HG03565 (cell line): ENCODE measurements around the gene FGB.
A peak's percentile ranks its signal among the peaks of the same experiment; 100 is the strongest.

ENCODE experiments used
- ATAC-seq: cut with Tn5 transposase; IDR thresholded peaks from one replicate; pipeline ENCODE4 v1.9.1; 2021; ENCODE audit warnings: mild to moderate bottlenecking, moderate library complexity; ENCODE audit not compliant: unreplicated experiment

The FGB gene

GRCh38 chr4:154562697-154563254 lies at the start of gene FGB:
FGB (plus strand) TSS chr4:154563011; CDS start chr4:154563019, 8 bp downstream.
- no peak for ATAC-seq

DNA sequence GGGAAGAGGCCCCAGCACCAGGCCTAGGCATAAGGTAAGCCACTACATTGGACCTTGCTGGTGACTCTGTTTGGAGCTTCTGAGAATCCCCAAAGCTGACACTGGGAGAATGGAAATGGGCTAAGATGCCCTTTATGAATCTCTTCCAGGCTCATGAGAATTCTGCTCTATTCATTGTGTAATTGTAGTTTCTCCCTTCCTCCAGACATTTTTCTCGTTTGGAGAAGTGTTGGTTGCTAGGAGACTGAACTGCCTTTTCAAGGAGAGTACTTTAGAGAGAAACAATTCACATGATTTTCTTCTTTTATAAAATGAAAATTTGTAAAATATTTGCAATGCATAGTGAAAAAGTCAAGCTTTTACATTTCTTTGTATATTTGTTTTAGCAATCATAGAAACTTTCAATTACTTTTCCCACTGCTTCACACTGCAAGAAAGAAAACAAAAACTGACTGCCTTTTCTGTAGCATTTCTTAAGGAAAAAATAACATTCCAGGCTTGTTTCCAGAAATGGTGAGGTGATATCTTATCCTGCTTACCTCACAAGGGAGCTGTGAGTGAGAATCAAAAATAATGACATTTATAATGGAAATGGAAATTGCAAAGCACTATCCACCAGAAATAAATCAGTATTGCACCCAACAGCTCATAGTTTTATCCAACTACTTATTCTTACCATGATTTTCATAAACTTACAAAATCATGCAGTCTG lies 46.3 kb upstream of the FGB start:
- ATAC-seq, result no peak

DNA sequence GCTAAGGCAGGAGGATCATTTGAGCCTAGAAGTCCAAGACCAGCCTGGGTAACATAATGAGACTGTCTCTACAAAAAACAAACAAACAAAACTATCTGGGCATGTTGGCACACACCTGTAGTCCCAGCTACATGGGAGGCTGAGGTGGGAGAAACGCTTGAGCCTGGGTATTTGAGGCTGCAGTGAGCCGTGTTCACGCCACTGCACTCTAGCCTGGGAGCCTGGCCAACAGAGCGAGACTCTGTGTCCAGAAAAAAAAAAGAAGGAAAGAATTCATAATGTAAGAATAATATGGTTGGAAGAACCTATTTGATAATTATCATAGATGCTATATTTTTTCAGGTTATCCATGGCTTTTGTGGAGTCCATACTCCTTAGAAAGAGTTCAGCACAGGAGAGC lies 45.2 kb upstream of the FGB start:
- no peak for ATAC-seq

DNA sequence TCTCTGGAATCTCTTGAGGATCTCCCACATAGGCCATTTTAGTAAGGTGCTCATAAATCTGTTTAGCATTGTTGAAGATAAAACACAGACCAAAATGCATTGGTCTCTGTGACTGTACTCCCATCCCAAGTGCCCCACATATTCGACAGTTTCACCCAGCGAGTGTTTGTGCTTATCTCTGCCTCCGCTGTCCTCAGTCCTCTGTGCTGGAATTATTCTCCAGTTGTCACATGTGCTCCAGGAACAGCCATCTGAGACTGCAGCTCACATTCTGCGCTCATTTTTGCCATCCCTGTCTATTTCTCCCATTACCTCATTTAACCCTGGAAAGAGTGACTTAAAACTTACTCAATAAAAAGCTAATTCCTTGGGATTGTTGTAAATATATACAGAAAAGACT lies 43.6 kb upstream of the FGB start:
- no peak for ATAC-seq

DNA sequence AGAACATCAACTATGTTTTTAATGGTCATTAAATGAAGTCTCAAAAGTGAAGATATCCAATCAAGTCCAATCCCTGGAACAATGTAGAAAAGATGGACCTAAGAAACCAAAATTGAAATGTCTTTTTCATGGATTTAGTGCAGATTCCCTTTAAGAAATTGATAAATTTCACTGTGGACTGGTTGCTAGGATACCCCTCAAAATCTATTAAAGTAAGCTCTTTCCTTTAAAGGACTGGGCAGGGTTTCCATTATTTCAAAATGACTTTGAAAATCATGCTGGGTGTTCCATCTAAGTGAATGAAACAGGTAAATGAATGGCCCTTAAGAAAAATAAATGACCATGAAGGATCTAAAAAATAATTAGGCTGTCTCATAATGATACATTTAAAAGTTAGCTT lies 41.2 kb upstream of the FGB start:
- ATAC-seq, result no peak

- no peak for ATAC-seq
Measured at GRCh38 chr4:154526151-154526550, 36.7 kb upstream of the FGB start.

GRCh38 chr4:154527308-154527707 lies 35.5 kb upstream of the FGB start:
- ATAC-seq, result no peak

- ATAC-seq, result no peak
Measured at GRCh38 chr4:154528869-154529268, 33.9 kb upstream of the FGB start.

GRCh38 chr4:154529728-154530519 lies 32.9 kb upstream of the FGB start:
- ATAC-seq, result no peak

DNA sequence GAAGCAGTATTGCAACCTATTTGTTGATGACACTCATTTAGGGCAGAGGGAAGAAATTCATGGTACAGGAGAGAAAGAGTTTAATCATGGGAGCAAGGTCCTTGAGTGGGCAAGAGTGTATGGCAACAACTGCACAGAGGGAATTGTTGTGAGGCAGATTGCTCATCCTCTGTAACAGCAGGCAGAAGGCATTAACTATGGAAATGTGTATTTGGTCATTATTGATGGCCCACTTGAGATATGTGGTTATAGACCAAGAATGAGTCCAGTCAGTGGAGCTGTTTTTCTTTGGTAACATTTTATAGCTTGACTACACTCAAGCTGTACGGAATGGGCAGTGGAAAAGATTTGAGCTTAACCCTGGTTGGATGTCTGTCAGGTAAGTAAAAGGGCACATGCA lies 28.5 kb upstream of the FGB start:
- ATAC-seq, result no peak

GRCh38 chr4:154542271-154542879 lies 20.4 kb upstream of the FGB start:
- no peak for ATAC-seq

GRCh38 chr4:154545689-154546088 lies 17.1 kb upstream of the FGB start:
- ATAC-seq, result no peak

- ATAC-seq, result peak; percentile 99
Measured at GRCh38 chr4:154549894-154550790, 12.7 kb upstream of the FGB start, which contains the start of gene PLRG1. PLRG1 (minus strand) TSS chr4:154550400; CDS start chr4:154550308, 92 bp downstream.

DNA sequence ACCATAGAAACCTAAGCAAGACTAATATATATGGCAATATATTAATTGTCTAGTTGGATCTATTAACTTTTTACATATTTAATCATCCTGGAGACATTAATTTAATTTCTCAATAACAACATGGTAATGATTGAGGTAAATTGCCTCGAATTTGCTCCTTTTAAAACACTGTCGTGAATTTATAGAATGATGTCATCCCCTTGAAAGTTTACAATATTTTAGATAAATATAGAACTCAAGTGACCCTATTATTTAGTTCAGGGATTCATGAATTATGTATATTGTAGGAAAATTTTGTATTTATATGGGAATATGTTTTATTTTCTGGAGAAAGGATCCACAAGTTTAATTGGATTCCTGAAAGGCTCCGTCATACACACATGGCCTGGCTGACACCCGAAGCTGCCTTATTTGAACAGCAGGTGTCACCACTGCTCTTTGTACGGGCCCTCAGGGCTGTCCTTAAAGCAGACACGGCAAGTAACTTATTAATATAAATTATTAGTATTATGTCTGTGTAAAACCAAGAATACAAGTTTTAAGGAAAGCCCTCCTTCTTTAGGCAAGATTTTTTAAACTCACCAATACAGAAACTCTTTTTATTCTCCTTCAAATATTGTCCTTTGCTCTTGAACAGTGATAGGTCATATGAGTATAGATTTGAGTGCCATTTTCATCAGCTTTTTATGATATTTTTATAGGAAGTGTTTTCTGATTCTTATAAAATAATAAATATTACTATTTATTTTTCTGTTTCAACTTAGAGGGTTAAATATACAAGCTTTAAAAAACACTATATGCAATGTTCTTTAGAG lies 10.7 kb upstream of the FGB start:
- peak; percentile 38 for ATAC-seq

DNA sequence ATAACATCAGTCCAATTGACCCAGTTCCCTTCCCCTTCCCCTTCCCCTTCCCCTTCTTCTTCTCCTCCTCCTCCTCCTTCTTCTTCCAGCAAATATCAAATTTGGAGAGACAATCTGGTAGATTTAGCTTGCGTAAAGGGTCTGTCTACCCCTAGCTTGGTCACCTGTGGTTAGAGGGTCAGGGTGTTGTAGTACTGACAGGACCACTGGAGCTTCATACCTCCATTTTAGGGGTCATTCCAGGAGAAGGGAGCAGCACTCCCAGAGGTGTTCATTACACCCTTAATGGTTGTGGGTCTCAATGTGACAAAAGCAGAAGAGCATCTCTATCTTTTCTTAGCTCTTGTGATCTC lies 3.7 kb upstream of the FGB start:
- ATAC-seq, result peak; percentile 15

GRCh38 chr4:154559494-154560418 lies 3.1 kb upstream of the FGB start:
- ATAC-seq, result peak; percentile 85

GRCh38 chr4:154560419-154560801 lies 2.4 kb upstream of the FGB start:
- no peak for ATAC-seq

DNA sequence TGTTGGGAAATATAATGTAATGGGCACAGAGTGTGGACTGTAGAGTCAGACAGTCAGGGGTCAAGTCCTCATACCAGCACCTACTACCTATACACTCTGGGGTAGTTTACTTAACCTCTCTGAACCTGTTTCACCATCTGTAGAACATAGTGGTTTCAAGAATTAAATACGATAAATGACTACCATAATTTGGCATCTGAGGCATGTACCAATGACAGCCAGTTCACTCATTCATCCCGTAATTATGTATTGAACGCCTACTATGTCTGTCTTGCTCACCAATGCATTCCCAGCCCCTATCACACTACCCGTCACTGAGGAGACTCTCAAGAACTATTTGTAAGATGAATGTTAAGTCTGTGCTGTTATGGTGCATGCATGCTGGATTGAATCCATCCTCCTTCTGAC lies 2.0 kb upstream of the FGB start:
- ATAC-seq, result no peak

DNA sequence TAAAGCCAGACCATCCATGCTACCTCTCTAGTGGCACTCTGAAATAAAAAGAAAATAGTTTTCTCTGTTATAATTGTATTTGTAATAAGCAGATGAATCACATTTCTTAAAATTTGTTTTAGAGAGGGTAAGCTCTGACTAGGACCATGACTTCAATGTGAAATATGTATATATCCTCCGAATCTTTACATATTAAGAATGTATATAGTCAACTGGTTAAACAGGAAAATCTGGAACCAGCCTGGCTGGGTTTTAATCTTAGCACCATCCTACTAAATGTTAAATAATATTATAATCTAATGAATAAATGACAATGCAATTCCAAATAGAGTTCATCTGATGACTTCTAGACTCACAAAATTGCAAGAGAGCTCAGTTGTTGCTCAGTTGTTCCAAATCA lies 1.5 kb downstream of the FGB start:
- no peak for ATAC-seq
